Spleen (tissue), 3 donors: ENCODE results near the gene SCUBE1.

Experiments
- POLR2A ChIP-seq, 3 donors: fragments of 450-650 bp; IDR thresholded peaks; one replicate each; pipeline ENCODE4 v1.5.1; 2017; ENCODE audit warnings: antibody characterized with exemption in 3 of 3, mild to moderate bottlenecking in 1 of 3
- POLR2AphosphoS5 ChIP-seq, 3 donors: sonication (generic); formaldehyde crosslinking; IDR thresholded peaks; one replicate each; pipeline ENCODE4 v1.5.1; 2017; ENCODE audit warnings: antibody characterized with exemption in 3 of 3

GRCh38 chr22:43230971-43231723, 112.0 kb downstream of the SCUBE1 start:
- TF ChIP-seq POLR2AphosphoS5 (IDR thresholded peaks at IDR 0.05) (peak in 1 of 3 donors; percentile 14), POLR2A (IDR thresholded peaks at IDR 0.05) (no peak)
